Measurements from ENCODE around the gene DOCK4. TPM values are rescaled to one million over a fixed set of nuclear protein-coding genes. Genes with fewer than 3 reads are reported as not detected.

DOCK4 gene
- total and polyA plus RNA-seq, 2 of the 8 experiments (the other 6 are each of a cell fraction or from before 2014, with no cell fraction given), result 5.1 to 23.6 TPM

DNA sequence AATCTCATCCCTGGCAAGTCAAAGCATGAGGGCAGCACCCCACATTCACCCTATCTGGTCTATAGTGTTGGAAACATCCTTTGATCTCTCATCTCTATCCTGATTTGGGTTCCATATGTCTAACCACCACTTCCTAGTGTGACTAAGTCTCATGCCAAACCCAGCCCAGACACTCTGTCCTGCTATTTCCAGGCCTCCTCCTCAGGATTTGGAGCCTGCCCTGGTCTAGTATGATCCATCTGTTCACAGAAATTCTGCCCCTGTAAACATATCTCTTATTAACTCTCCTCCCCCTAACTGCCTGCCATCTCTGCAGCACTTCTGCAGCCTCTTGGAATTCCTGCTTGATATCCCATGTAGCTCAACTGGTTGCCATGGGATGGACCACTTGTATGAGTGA lies 323.0 kb downstream of the DOCK4 start:
- H3K4ac ChIP-seq (replicated peaks; ENCODE audit: insufficient read length, low read depth, low read length), result no peak overlapping the region
- no peak for FAIRE-seq
- no peak overlapping the region for H3K4me2 ChIP-seq (ENCODE audit: insufficient read depth in 1 of 2, low read depth in 2 of 2, low read length in 2 of 2)
- H3K36me3 ChIP-seq (ENCODE audit: control insufficient read depth in 2 of 4, insufficient read depth in 4 of 4, low read length in 3 of 4), result no peaks in the 10 kb centered on the region
- H3K27ac ChIP-seq (ENCODE audit: low read depth, low read length), result no peak overlapping the region
- ChIA-PET POLR2A (ENCODE audit: partially characterized antibody) (no interaction called here), CTCF (ENCODE audit: partially characterized antibody) (interaction anchor here (1.4 to 1.8 kb wide), 3 partner anchors 10 to 29 kb away, joined by 4 to 8 read pairs (median 4); no protein-coding TSS in a partner anchor)
- H4K20me1 ChIP-seq (replicated peaks in 1 of 2; ENCODE audit: control insufficient read depth in 1 of 2, insufficient read depth in 2 of 2, low read length in 2 of 2), result no peaks in the 10 kb centered on the region
- H3K56ac ChIP-seq (replicated peaks; ENCODE audit: insufficient read length, low read depth, low read length), result no peak overlapping the region
- H3K79me2 ChIP-seq (ENCODE audit: control insufficient read depth in 1 of 2, insufficient read depth in 2 of 2, low read length in 2 of 2), result no peaks in the 10 kb centered on the region
- H3K27me3 ChIP-seq (replicated peaks in 1 of 4; ENCODE audit: control insufficient read depth in 3 of 4, extremely low read depth in 1 of 4, insufficient read depth in 3 of 4, low read length in 3 of 4), result no peaks in the 10 kb centered on the region
- H3K9ac ChIP-seq (replicated peaks in 1 of 4; ENCODE audit: extremely low read depth in 1 of 4, low read depth in 3 of 4, low read length in 3 of 4), result no peak overlapping the region
- H3K23ac ChIP-seq (ENCODE audit: insufficient read length), result no peak overlapping the region
- no peaks in the 10 kb centered on the region; a peak in 1 of 4 replicates for H3K9me3 ChIP-seq (ENCODE audit: insufficient read depth in 2 of 2, low read depth in 1 of 2, low read length in 1 of 2)
- no peak overlapping the region for H2BK120ac ChIP-seq (replicated peaks; ENCODE audit: low read depth, low read length)
- no peak overlapping the region for H2BK15ac ChIP-seq (ENCODE audit: low read length)
- DNase-seq (ENCODE audit: low read depth in 1 of 2, low spot score in 2 of 2), result no peak
- no peak overlapping the region for H2BK12ac ChIP-seq (ENCODE audit: low read depth, low read length)
- H4K91ac ChIP-seq (replicated peaks; ENCODE audit: insufficient read length, low read length), result no peak overlapping the region
- H3K79me1 ChIP-seq (ENCODE audit: low read depth, low read length), result no peaks in the 10 kb centered on the region
- TF ChIP-seq POLR2AphosphoS5 (IDR thresholded peaks at IDR 0.05; ENCODE audit: low read depth, low read length), result no peak
- no peak for TF ChIP-seq JUND (IDR thresholded peaks at IDR 0.05; ENCODE audit: low read length)
- TF ChIP-seq SAP30 (IDR thresholded peaks at IDR 0.05; ENCODE audit: insufficient read depth, insufficient replicate concordance, low read length), result no peak
- TF ChIP-seq SUZ12 (IDR thresholded peaks at IDR 0.05; ENCODE audit: low read length), result no peak
- no peak for TF ChIP-seq HDAC2 (IDR thresholded peaks at IDR 0.05; ENCODE audit: borderline replicate concordance in 1 of 2, low read depth in 2 of 2, low read length in 2 of 2)
- no peak overlapping the region for H4K5ac ChIP-seq (ENCODE audit: insufficient read length, low read depth, low read length)
- H2BK20ac ChIP-seq (ENCODE audit: low read length), result no peak overlapping the region
- H2BK5ac ChIP-seq (ENCODE audit: low read depth, low read length), result no peak overlapping the region
- H3K14ac ChIP-seq (ENCODE audit: insufficient read length), result no peak overlapping the region
- no peak overlapping the region for H4K8ac ChIP-seq (ENCODE audit: extremely low read depth, insufficient read depth, low read length)
- no peak overlapping the region for H2AK5ac ChIP-seq (ENCODE audit: low read depth, low read length)
- peaks cover 0 to 7% (median 2%) of the 10 kb centered on the region in 4 experiments; a peak in 1 of 7 replicates for H3K4me1 ChIP-seq (replicated peaks in 1 of 4; ENCODE audit: control insufficient read depth in 3 of 4, insufficient read depth in 4 of 4, low read length in 3 of 4)
- no peak overlapping the region for H3K18ac ChIP-seq (ENCODE audit: extremely low read depth, low read length)
- no peaks in the 10 kb centered on the region for H3K23me2 ChIP-seq (ENCODE audit: low read depth, low read length)
- H3K4me3 ChIP-seq (ENCODE audit: extremely low read depth in 1 of 4, insufficient read depth in 2 of 4, low read depth in 3 of 4, low read length in 4 of 4), result no peak overlapping the region
- no peak overlapping the region for H2AFZ ChIP-seq (ENCODE audit: low read length)

Data from H1 (cell line).